ENCODE measurements around the gene SLC6A16.

The SLC6A16 gene

GRCh38 chr19:49339301-49340068 is 14.5 kb upstream of the SLC6A16 start:
- no peak for DNase-seq (ENCODE audit: low read depth)
- TF ChIP-seq, protein P1, sequence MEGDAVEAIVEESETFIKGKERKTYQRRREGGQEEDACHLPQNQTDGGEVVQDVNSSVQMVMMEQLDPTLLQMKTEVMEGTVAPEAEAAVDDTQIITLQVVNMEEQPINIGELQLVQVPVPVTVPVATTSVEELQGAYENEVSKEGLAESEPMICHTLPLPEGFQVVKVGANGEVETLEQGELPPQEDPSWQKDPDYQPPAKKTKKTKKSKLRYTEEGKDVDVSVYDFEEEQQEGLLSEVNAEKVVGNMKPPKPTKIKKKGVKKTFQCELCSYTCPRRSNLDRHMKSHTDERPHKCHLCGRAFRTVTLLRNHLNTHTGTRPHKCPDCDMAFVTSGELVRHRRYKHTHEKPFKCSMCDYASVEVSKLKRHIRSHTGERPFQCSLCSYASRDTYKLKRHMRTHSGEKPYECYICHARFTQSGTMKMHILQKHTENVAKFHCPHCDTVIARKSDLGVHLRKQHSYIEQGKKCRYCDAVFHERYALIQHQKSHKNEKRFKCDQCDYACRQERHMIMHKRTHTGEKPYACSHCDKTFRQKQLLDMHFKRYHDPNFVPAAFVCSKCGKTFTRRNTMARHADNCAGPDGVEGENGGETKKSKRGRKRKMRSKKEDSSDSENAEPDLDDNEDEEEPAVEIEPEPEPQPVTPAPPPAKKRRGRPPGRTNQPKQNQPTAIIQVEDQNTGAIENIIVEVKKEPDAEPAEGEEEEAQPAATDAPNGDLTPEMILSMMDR (IDR thresholded peaks at IDR 0.05; ENCODE audit: control insufficient read depth, insufficient read depth, low read depth, low read length, missing control alignments), result no peak
- peak overlapping the region; percentile 11 for H3K4me3 ChIP-seq (ENCODE audit: control insufficient read depth, low read depth, low read length)

- no peak for DNase-seq (ENCODE audit: low read depth)
- H3K4me3 ChIP-seq (ENCODE audit: control insufficient read depth, low read depth, low read length), result peak overlapping the region; percentile 11
- TF ChIP-seq, protein P1 (IDR thresholded peaks at IDR 0.05; ENCODE audit: control insufficient read depth, insufficient read depth, low read depth, low read length, missing control alignments), result no peak
These were observed 13.8 kb upstream of the SLC6A16 start for GRCh38 chr19:49338691-49339300.

- H3K4me3 ChIP-seq (ENCODE audit: control insufficient read depth, low read depth, low read length), result no peak overlapping the region
- TF ChIP-seq, protein P1 (IDR thresholded peaks at IDR 0.05; ENCODE audit: control insufficient read depth, insufficient read depth, low read depth, low read length, missing control alignments), result no peak
- DNase-seq (ENCODE audit: low read depth), result no peak
These were observed 13.2 kb upstream of the SLC6A16 start for GRCh38 chr19:49338023-49338677.

- DNase-seq (ENCODE audit: low read depth), result no peak
- H3K4me3 ChIP-seq (ENCODE audit: control insufficient read depth, low read depth, low read length), result no peak overlapping the region
- TF ChIP-seq, protein P1 (IDR thresholded peaks at IDR 0.05; ENCODE audit: control insufficient read depth, insufficient read depth, low read depth, low read length, missing control alignments), result no peak
These were observed 12.5 kb upstream of the SLC6A16 start for GRCh38 chr19:49337267-49338022.

DNA sequence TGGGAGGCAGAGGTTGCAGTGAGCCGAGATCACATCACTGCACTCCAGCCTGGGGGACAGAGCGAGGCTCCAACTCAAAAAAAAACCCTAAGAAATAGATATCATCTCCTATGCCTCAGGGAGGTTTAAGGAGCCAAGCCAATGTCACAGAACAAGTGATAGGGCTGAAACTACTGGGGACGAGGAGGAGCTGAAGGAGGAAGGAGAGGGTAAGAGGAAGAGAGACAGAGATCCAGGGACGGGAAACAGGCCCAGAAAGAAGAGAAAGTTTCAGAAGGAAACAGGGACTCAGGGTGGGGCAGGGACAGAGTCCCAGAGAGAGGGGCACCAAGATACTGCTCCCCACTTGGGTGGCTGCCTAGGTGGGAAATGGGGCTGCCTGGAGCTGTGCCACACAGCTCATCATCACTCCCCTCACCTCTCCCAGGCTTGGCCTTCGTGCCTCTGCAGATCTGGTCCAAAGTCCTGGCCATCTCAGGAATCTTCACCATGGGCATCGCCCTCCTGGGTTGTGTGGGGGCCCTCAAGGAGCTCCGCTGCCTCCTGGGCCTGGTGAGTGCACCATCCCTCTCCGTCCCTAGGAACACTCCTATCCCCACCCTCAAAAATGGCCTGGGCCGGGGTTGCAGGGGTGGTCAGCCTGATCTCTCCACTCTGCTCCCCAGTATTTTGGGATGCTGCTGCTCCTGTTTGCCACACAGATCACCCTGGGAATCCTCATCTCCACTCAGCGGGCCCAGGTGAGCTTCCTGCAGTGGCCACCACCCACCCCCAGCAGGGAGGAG is 11.7 kb upstream of the SLC6A16 start:
- no peak overlapping the region for H3K4me3 ChIP-seq (ENCODE audit: control insufficient read depth, low read depth, low read length)
- TF ChIP-seq, protein P1 (IDR thresholded peaks at IDR 0.05; ENCODE audit: control insufficient read depth, insufficient read depth, low read depth, low read length, missing control alignments), result no peak
- no peak for DNase-seq (ENCODE audit: low read depth)

Measured in AG09309 (cell line).